Mesothelial cell of epicardium (in vitro differentiated cells): ENCODE results near the gene LHX6. TPM values are rescaled to one million over a fixed set of nuclear protein-coding genes. Genes with fewer than 3 reads are reported as not detected.

ENCODE experiments used
- DNase-seq, 2 experiments: peaks; one replicate each; pipeline ENCODE4 v3.0.0; 2021; ENCODE audit warnings: low spot score in 2 of 2; ENCODE audit not compliant: unreplicated experiment in 2 of 2
- H3K27ac Mint-ChIP-seq: 2 replicates; pipeline ENCODE4 v1.8.0; 2021; ENCODE audit warnings: mixed read lengths
- H3K27me3 Mint-ChIP-seq: 2 replicates; pipeline ENCODE4 v1.8.0; 2021; ENCODE audit warnings: low read depth, mixed read lengths
- H3K36me3 Mint-ChIP-seq: 2 replicates; pipeline ENCODE4 v1.8.0; 2021; ENCODE audit warnings: mixed read lengths
- H3K4me1 Mint-ChIP-seq: 2 replicates; pipeline ENCODE4 v1.8.0; 2021; ENCODE audit warnings: mixed read lengths
- H3K4me3 Mint-ChIP-seq: 2 replicates; pipeline ENCODE4 v1.8.0; 2021; ENCODE audit warnings: mild to moderate bottlenecking, moderate library complexity, mixed read lengths
- H3K9me3 Mint-ChIP-seq: 2 replicates; pipeline ENCODE4 v1.8.0; 2021; ENCODE audit warnings: mixed read lengths
- CTCF ChIP-seq: fragments of 200-600 bp; sonication (generic); IDR thresholded peaks from one replicate; pipeline ENCODE4 v1.5.0; 2021; ENCODE audit warnings: antibody characterized with exemption; ENCODE audit not compliant: unreplicated experiment
- total RNA-seq: library from RNA; stranded (reverse); gene quantifications from 3 replicates; pipeline ENCODE4 v1.2.1, GENCODE V29; 2021

LHX6 gene
- total RNA-seq, 1 donor from 2014 or later: 0.09 TPM

GRCh38 chr9:122184551-122184950, 44.2 kb downstream of the LHX6 start:
- no peaks in the 10 kb centered on the region for H3K36me3 Mint-ChIP-seq
- H3K4me3 Mint-ChIP-seq: no peak overlapping the region
- H3K9me3 Mint-ChIP-seq: no peaks in the 10 kb centered on the region
- no peaks in the 10 kb centered on the region for H3K4me1 Mint-ChIP-seq
- no peak for TF ChIP-seq CTCF
- no peak for DNase-seq
- H3K27me3 Mint-ChIP-seq: peaks cover 36% of the 10 kb centered on the region
- H3K27ac Mint-ChIP-seq: no peak overlapping the region

DNA sequence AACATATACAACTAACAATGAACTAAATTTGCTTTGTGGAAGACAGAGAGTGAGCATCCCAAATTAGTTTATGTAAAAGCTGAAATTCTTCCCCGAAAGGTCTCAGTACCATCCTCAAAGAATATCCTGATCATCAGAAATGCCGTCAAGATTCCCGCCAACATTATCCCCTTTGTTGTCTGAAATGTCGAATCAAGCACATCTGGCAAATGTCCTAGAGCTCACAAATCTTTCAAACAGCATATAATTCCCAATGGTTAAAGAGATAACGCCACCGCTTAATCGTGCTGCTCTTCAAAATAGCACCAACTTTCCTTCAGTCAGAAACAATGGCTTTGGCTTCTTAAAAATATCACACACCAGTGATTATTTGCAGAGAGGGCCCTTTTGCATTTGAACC, 45.3 kb downstream of the LHX6 start:
- Mint-ChIP-seq H3K9me3 (no peaks in the 10 kb centered on the region), H3K27ac (no peak overlapping the region), H3K4me3 (no peak overlapping the region), H3K27me3 (peaks cover 44% of the 10 kb centered on the region), H3K36me3 (no peaks in the 10 kb centered on the region), H3K4me1 (no peaks in the 10 kb centered on the region)
- DNase-seq: no peak
- TF ChIP-seq CTCF: no peak

GRCh38 chr9:122180633-122181032, 48.1 kb downstream of the LHX6 start:
- H3K36me3 Mint-ChIP-seq: no peaks in the 10 kb centered on the region
- H3K9me3 Mint-ChIP-seq: no peaks in the 10 kb centered on the region
- no peak overlapping the region for H3K4me3 Mint-ChIP-seq
- TF ChIP-seq CTCF: no peak
- H3K27ac Mint-ChIP-seq: no peak overlapping the region
- no peak for DNase-seq
- peaks cover 67% of the 10 kb centered on the region for H3K27me3 Mint-ChIP-seq
- H3K4me1 Mint-ChIP-seq: no peaks in the 10 kb centered on the region

DNA sequence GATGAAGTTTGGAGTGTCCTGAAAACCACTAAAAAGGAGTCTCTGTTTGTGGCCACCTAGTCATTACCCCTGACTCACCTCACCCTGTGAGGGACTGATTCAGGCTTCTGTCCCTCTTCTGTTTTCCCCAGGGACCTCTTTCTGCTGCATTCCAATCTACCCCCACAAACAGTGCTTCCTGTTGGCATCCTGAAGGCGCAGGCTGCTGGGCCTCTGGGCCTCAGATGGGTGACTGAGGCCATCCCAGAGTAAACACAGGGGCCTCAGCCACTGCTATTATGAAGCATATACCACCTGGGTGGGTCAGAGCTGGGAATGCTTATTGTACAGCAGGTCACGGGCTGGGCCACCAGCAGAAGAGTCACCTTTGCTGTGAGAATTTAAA, 49.1 kb downstream of the LHX6 start:
- no peak for DNase-seq
- H3K4me1 Mint-ChIP-seq: no peaks in the 10 kb centered on the region
- peaks cover 76% of the 10 kb centered on the region for H3K27me3 Mint-ChIP-seq
- H3K36me3 Mint-ChIP-seq: no peaks in the 10 kb centered on the region
- no peak overlapping the region for H3K27ac Mint-ChIP-seq
- H3K4me3 Mint-ChIP-seq: no peak overlapping the region
- no peak for TF ChIP-seq CTCF
- H3K9me3 Mint-ChIP-seq: no peaks in the 10 kb centered on the region

- Mint-ChIP-seq H3K4me3 (no peak overlapping the region), H3K9me3 (no peaks in the 10 kb centered on the region), H3K27ac (no peak overlapping the region), H3K4me1 (no peaks in the 10 kb centered on the region), H3K36me3 (no peaks in the 10 kb centered on the region), H3K27me3 (peaks cover 80% of the 10 kb centered on the region)
- no peak for TF ChIP-seq CTCF
- no peak for DNase-seq
Measured at GRCh38 chr9:122179054-122179689, 49.6 kb downstream of the LHX6 start.

DNA sequence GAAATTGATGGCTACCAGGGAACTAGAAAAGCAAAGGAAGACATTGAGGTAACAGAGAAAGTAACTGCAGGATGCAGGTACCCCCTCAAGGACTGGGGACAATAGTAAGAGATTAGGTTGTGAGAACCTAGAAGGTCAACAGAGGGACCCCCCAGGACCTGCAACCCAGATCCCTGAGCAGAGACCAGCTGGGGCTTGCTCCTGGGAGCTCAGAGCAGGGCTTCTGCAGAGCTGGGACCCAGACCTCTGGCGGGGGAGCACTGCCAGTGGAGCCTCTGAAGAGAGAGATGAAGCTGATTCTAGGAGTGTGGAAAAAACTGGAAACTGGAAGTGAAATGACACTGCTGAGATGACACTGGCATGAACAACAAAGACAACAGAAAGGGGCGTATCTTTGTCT, 51.8 kb downstream of the LHX6 start:
- no peaks in the 10 kb centered on the region for H3K4me1 Mint-ChIP-seq
- H3K9me3 Mint-ChIP-seq: no peaks in the 10 kb centered on the region
- no peak overlapping the region for H3K4me3 Mint-ChIP-seq
- peaks cover 79% of the 10 kb centered on the region for H3K27me3 Mint-ChIP-seq
- no peaks in the 10 kb centered on the region for H3K36me3 Mint-ChIP-seq
- DNase-seq: no peak
- TF ChIP-seq CTCF: no peak
- H3K27ac Mint-ChIP-seq: no peak overlapping the region
